Left cardiac atrium (tissue), 4 donors: ENCODE data around the gene INTS15. TPM values are rescaled to one million over a fixed set of nuclear protein-coding genes. Genes with fewer than 3 reads are reported as not detected.
"Not testable (repeated sequence)": the region's sequence is repeated elsewhere in the genome, so short reads cannot be mapped to it uniquely, and the experiment has no call there.

ENCODE experiments used
- ATAC-seq, 2 donors: fragments of 200-7000 bp; cut with Tn5 transposase; one replicate each; pipeline ENCODE4 v1.9.1; 2020; ENCODE audit warnings: mild to moderate bottlenecking in 2 of 2, moderate library complexity in 2 of 2
- DNase-seq: peaks from one replicate; pipeline ENCODE4 v3.0.0-alpha.2; 2020
- intact Hi-C, 2 donors: fragments of 100-400 bp; cut with DNase I; formaldehyde crosslinking; loops; one replicate each; pipeline versions ENCODE4 v1.14.1 to v1.15.1; 2022 to 2023
- total RNA-seq, 2 donors: library from RNA; stranded (reverse); fragmentation: NEBNext Ultra II Directional; extraction: Animal tissue kit (Norgen Biotek cat#: 25700); gene quantifications; one replicate each; pipeline ENCODE4 v1.2.1, GENCODE V29; 2021
- donor health status: DM: no; HTN: yes; CAD: no.
- donor health status: DM: no; HTN: yes; CAD: no; lungs with severe emphysema.
- donor health status: DM: yes; HTN: yes; CAD: no.
- donor health status: Dilated cardiomyopathy.

The INTS15 gene
- total RNA-seq, 2 donors from 2014 or later: 15.1 to 17.8 TPM

- DNase-seq (peak; percentile 38), ATAC-seq (peak; percentile 50 to 82)
- intact Hi-C loops: no loop called here
Measured at GRCh38 chr7:6614953-6615722, 25.3 kb downstream of the INTS15 start, which contains the start of gene ZNF853. TSS of gene ZNF853 (plus strand) at chr7:6615610. CDS start at chr7:6616175, 565 bp downstream.

DNA sequence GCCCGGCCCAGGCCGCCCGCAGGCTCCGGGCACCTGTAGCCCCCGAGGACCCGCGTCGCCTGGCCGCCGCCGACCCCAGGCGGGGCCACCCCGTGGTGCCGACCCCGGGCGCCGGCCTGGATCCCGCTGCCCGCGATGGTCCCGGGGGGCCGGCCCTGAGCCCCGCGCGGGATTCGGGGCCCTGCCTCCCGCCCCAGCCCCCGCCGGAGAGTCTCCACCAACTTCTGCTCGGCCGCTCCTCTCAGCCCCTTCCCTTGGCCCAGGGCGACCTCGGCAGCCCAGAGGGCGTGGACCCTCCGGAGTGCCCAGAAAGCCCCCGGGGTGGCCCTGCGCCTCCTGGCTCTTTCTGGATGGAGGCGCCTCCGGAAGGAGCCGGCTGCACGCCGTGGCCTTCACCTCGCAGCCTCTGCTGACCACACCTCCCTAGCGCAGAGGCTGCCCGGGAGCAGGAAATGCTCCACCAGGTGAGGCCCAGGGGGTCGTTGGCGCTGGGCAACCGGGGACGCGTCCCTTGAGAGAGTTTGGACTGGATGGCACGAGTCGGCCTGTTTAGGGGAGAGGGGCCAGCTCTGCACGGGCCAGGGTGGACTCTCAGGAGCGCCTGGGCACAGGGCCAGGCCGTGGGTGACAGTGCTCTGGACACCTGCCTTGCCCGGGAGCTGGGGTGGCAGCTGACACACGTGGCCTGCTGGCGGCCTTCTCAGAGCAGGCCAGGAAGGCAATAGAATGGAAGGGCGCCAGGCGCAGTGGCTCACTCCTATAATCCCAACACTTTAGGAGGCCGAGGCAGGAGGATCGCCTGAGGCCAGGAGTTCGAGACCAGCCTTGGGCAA, 26.1 kb downstream of the INTS15 start:
- intact Hi-C loops: no loop called here
- peak; percentile 36 for DNase-seq
- ATAC-seq: peak; percentile 46 to 50

DNA sequence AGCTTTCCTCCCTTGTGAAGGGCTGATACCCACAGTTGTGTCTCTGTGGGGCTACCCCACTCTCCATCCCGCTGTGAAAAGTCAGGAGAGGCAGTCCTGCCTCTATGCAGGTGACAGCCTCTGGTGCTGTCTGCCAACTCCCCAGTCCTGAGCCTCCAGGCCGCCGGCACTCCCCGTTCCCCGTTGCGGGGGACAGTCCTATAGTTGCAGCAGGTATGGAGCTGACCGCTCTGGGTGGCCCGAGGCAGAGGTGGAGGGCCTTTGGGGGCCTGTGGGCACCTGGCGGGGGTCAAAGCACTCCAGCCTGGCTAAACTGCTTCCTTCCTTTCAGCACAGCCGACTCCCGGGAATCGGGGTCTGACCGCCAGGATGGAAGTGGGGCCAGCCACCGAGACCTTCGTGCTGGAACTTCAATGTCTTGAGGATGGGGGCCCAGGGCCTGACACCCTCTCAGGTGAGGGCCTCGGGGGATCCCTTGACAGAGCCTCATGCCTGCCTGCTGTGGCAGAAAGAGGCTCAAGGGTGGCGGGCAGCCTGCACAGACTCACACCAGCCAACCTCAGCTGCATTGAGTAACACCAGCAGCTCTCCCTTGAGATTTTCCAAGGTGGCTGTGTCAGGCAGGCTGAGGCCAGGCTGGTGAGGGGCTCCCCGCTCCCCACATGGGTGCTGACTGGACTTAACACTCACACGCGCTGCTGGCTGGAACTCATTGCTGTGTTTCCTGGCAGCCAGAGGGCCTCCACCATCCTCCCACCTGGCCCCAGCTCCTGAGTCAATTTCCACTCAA, 27.2 kb downstream of the INTS15 start:
- DNase-seq: no peak
- intact Hi-C loops: no loop called here
- ATAC-seq: no peak

- DNase-seq (no peak), ATAC-seq (no peak)
- intact Hi-C loops: no loop called here
Measured at GRCh38 chr7:6618621-6619020, 28.8 kb downstream of the INTS15 start.

- ATAC-seq (no peak), DNase-seq (no peak)
- intact Hi-C loops: no loop called here
Measured at GRCh38 chr7:6619961-6620360, 30.1 kb downstream of the INTS15 start.

DNA sequence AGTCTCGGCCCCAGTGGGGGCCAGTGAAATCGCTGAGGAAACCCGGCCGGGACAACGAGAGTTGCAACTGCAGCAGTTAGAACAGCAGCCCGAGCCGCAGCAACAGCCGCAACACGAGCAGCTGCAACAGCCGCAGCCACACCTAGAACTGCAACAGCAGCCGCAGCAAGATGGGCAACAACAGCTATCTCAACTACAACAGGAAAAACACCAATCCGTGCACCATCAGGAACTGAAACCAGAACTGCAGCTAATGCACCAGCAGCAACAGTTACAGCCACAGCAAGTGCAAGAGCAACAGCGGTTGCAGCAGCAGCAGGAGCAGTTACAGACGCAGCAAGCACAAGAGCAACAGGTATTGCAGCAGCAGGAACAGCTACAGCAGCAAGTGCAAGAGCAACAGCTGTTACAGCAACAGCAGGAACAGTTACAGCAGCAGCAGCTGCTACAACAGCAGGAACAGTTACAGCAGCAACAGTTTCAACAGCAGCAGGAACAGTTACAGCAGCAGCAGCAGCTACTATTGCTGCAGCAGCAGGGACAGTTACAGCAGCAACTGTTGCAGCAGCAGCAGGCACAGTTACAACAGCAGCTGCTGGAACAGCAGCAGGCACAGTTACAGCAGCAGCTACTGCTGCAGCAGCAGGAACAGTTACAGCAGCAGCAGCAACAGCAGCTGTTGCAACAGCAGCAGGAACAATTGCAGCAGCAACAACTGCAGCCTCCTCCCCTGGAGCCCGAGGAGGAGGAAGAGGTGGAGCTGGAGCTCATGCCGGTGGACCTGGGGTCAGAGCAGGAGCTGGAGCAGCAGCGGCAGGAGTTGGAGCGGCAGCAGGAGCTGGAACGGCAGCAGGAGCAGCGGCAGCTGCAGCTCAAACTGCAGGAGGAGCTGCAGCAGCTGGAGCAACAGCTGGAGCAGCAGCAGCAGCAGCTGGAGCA, 31.6 kb downstream of the INTS15 start:
- intact Hi-C loops: no loop called here
- no peak for ATAC-seq
- no peak for DNase-seq

- ATAC-seq (no peak), DNase-seq (no peak)
- intact Hi-C loops: no loop called here
Measured at GRCh38 chr7:6622134-6622710, 32.4 kb downstream of the INTS15 start.

- intact Hi-C loops: no loop called here
- ATAC-seq (no peak), DNase-seq (no peak)
Measured at GRCh38 chr7:6623589-6624245, 33.9 kb downstream of the INTS15 start.

DNA sequence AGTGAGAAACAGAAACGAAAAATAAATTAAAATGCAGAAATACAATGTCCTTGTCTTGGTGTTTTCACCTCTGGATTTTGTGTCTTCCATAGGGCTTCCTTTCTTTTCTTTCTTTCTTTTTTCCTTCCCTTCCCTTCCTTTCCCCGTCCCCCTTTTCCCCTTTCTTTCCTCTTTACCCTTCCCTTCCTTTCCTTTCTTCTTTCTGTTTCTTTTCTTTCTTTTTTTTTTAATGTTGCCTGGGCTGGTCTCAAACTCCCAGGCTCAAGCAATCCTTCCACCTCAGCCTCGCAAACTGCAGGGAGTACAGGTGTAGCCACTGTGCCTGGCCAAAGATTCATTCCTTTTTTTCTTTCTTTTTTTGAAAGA, 34.4 kb downstream of the INTS15 start:
- DNase-seq: no peak
- intact Hi-C loops: no loop called here
- no peak for ATAC-seq

DNA sequence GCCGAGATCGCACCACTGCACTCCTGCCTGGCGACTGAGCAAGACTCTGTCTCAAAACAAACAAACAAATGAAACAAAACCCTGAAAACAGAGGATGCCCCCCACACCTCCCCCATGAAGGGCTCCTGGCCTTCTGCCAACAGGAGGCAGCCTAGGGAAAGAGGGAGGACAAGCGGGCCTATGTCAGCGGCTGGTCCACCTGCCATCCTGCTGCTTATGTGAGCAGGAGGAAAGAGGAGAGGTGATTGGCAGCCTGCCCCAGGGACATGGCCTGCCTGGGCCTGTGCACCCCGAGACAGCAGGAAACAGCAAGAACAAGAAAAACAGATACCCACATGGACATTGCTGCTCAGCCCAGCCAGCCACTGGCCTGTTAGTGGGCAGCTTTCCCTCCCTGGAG, 38.2 kb downstream of the INTS15 start:
- intact Hi-C loops: no loop called here
- ATAC-seq: no peak

DNA sequence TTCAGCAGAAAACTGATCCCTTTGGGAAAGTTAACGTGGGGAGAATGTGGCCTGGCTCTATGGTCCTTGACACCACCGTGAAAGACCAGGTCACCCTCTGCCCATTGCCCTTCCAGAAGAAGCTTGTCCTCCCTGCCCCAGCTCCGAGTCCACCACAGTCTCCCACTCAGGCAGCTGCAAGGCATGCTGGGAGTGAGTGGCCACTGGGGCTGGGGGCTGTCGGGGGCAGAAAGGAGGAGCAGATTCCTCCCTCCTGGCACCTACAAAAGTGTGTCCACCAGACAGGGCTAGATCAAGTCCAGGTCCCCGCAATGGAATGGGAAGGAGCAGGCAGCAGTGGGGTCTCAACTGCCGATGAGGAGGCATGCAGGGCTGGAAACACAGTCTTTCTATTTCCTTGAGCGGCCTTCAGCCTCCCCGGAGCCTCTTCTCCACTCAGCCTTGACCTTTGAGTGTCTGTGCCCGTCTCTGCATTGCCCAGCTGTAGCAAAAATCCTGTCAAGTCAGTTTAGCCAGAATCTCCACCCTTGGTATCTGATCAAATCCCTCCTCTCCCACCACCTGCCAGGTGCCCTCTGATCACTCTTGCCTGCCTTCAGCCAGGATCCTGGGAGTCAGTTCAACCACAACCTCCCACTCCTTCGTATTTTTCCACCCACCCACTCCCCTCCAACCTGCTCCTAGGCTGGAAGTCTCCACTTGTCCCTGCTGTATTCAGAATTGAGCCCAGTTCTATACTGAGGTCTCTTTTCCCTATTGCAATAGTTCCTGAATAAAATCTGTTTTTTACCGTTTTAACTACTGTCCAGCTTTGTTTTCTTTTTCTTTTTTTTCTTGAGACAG, 40.4 kb downstream of the INTS15 start:
- DNase-seq (no peak), ATAC-seq (no peak)
- intact Hi-C loops: no loop called here

More for the DNA sequence above, 38.2 kb downstream of the INTS15 start:
- no peak for DNase-seq

DNA sequence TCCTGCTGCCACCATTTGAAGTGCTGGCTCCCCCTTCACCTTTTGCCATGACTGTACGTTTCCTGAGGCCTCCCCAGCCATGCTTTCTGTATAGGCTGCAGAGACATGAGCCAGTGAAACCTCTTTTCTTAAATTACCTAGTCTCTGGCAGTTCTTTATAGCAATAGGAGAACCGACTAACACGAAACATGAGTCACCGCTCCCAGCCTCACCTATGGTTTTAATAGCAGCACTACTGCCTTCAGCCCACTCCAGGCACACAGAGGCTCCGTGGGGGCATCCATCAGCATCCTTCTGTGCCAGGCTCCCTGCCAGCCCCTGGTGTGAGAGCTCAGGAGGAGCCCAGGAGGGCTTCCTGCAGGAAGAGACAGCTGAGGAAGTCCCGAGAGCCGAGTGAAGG, 41.8 kb downstream of the INTS15 start:
- no peak for DNase-seq
- intact Hi-C loops: no loop called here
- no peak for ATAC-seq

GRCh38 chr7:6634021-6634420, 44.2 kb downstream of the INTS15 start:
- DNase-seq (no peak), ATAC-seq (no peak)
- intact Hi-C loops: no loop called here

GRCh38 chr7:6634971-6635370, 45.1 kb downstream of the INTS15 start:
- DNase-seq, intact Hi-C loops, ATAC-seq: not testable (repeated sequence)

- ATAC-seq (peak; percentile 83 to 93), DNase-seq (peak; percentile 71)
- intact Hi-C loops: no loop called here
Measured at GRCh38 chr7:6636741-6637543, 47.1 kb downstream of the INTS15 start, which contains the start of gene ZNF316. TSS of gene ZNF316 (plus strand) at chr7:6637318. CDS start at chr7:6642410, 5,092 bp downstream.
